ENCODE results near the gene U2AF1L4.
A peak's percentile ranks its signal among the peaks of the same experiment; 100 is the strongest.

Gene U2AF1L4

GRCh38 chr19:35722897-35723296, 22.3 kb downstream of the U2AF1L4 start:
- DNase-seq, result no peak

- no peak for DNase-seq
Measured at GRCh38 chr19:35722461-35722860, 22.8 kb downstream of the U2AF1L4 start.

- DNase-seq, result no peak
Measured at GRCh38 chr19:35721374-35721773, 23.8 kb downstream of the U2AF1L4 start.

- no peak for DNase-seq
Measured at GRCh38 chr19:35720648-35721047, 24.6 kb downstream of the U2AF1L4 start.

GRCh38 chr19:35720163-35720524, 25.1 kb downstream of the U2AF1L4 start:
- no peak for DNase-seq

GRCh38 chr19:35719402-35720162, 25.6 kb downstream of the U2AF1L4 start:
- DNase-seq, result no peak

GRCh38 chr19:35718345-35719041, 26.7 kb downstream of the U2AF1L4 start:
- peak; percentile 46 for DNase-seq

- peak; percentile 100 for DNase-seq
Measured at GRCh38 chr19:35717665-35718344, 27.4 kb downstream of the U2AF1L4 start, which contains the start of gene KMT2B. TSS of gene KMT2B (plus strand) at chr19:35718003. CDS start at chr19:35718019, 16 bp downstream.

GRCh38 chr19:35716801-35717664, 28.2 kb downstream of the U2AF1L4 start:
- DNase-seq, result peak; percentile 99

GRCh38 chr19:35715981-35716800, 29.0 kb downstream of the U2AF1L4 start:
- peak; percentile 92 for DNase-seq

- DNase-seq, result no peak
Measured at GRCh38 chr19:35715355-35715809, 29.8 kb downstream of the U2AF1L4 start.

- peak; percentile 46 for DNase-seq
Measured at GRCh38 chr19:35714601-35715354, 30.4 kb downstream of the U2AF1L4 start.

GRCh38 chr19:35713904-35714495, 31.2 kb downstream of the U2AF1L4 start:
- no peak for DNase-seq

- no peak for DNase-seq
Measured at GRCh38 chr19:35713506-35713850, 31.7 kb downstream of the U2AF1L4 start.

- no peak for DNase-seq
Measured at GRCh38 chr19:35712567-35713505, 32.4 kb downstream of the U2AF1L4 start.

- DNase-seq, result no peak
Measured at GRCh38 chr19:35710784-35711723, 34.2 kb downstream of the U2AF1L4 start.

- no peak for DNase-seq
Measured at GRCh38 chr19:35708391-35708790, 36.8 kb downstream of the U2AF1L4 start.

GRCh38 chr19:35704218-35704617, 41.0 kb downstream of the U2AF1L4 start, which contains the start of gene ZBTB32:
TSS of gene ZBTB32 (plus strand) at chr19:35704558. CDS start at chr19:35714627, 10,069 bp downstream.
- DNase-seq, result no peak
